Adipose tissue (tissue), 3 donors: ENCODE results near the gene RPS8. TPM values are rescaled to one million over a fixed set of nuclear protein-coding genes. Genes with fewer than 3 reads are reported as not detected.
"Not testable (repeated sequence)": the region's sequence is repeated elsewhere in the genome, so short reads cannot be mapped to it uniquely, and the experiment has no call there.

ENCODE experiments used
- H3K27ac ChIP-seq: one replicate; pipeline ENCODE4 v1.5.1; 2013; ENCODE audit warnings: low read depth, low read length
- WGBS, 3 donors: extraction: QIAGEN DNeasy Blood & Tissue Kit; methylation state at CpG; one replicate each; pipeline ENCODE4 v1.1.7; 2013; 5-methylcytosine and 5-hydroxymethylcytosine counted together
- polyA plus RNA-seq, 3 donors: library from polyadenylated mRNA; stranded (reverse); fragments of 200-250 nt; gene quantifications; one replicate each; pipeline ENCODE4 v1.2.3, GENCODE V29; 2013
- donor health status: healthy with polysubstance abuse.
- donor health status: Bipolar disorder and iron deficiency.
- donor health status: healthy.

RPS8 gene
- polyA plus RNA-seq, 3 donors = 1,595 to 3,591 (median 2,179) TPM

DNA sequence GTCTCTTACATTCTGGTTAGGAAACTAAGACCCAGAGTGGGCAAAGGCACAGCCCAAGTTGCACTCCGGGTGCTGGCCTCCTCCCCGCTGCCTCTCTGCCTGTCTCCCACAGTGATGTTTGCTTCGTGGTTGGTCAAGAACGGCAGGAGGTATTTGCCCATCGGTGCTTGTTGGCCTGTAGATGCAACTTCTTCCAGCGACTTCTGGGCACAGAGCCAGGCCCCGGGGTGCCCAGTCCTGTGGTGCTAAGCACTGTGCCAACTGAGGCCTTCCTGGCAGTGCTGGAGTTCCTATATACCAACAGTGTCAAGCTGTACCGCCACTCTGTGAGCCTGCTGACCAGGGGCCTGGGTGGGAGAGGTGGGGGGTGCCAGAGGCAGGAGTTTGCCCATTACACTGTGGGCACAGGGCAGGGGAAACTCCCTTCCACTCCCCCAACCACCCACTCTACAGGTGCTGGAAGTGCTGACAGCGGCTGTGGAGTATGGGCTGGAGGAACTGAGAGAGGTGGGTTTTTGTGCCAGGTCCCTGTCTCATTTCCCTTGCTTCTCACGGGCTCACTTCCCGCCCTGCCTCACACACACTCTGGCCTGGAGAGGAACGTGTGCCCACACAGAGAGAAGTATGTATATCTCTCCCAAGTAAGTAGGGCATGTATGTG is 34.9 kb downstream of the RPS8 start:
- peak overlapping the region; percentile 97 for H3K27ac ChIP-seq
- 26 to 39% (median 33%) methylated on average over 12 of the region's 12 CpGs for WGBS, 3 donors

GRCh38 chr1:44810762-44811105 is 35.4 kb downstream of the RPS8 start:
- 85 to 91% (median 89%) methylated on average over 4 of the region's 4 CpGs for WGBS, 3 donors
- H3K27ac ChIP-seq = not testable (repeated sequence)

GRCh38 chr1:44811234-44811633 is 35.9 kb downstream of the RPS8 start:
- H3K27ac ChIP-seq = no peak overlapping the region
- WGBS, 3 donors = 77 to 87% (median 79%) methylated on average over 8 of the region's 8 CpGs

DNA sequence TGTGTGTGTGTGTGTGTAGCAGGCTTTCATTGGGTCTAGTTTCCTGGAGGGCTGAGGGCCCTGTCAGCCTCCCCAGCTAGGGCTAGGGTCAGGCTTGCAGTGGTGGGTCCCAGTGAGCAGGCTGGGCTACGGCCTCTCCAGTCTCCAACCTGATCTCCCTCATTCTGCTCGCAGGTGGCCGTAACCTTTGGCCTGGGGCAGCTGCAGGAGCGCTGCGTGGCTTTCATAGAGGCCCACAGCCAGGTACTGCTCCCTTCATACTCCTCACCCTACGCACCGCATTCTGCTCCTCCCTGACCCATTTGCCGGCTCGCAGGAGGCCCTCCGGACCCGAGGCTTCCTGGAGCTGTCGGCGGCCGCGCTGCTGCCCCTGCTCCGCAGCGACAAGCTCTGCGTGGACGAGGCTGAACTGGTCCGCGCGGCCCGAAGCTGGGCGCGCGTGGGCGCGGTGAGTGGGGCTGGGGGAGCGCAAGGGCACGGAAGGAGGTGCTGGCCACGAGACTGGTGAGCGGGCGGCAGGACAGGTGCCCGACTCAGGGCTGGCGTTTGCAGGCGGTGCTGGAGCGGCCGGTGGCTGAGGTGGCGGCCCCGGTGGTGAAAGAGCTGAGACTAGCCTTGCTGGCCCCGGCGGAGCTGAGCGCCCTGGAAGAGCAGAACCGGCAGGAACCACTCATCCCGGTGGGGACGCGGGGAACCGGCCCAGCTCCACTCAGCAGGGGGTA is 37.6 kb downstream of the RPS8 start:
- 47 to 80% (median 73%) methylated on average over 44 to 48 of the region's 48 CpGs for WGBS, 3 donors
- H3K27ac ChIP-seq = no peak overlapping the region

DNA sequence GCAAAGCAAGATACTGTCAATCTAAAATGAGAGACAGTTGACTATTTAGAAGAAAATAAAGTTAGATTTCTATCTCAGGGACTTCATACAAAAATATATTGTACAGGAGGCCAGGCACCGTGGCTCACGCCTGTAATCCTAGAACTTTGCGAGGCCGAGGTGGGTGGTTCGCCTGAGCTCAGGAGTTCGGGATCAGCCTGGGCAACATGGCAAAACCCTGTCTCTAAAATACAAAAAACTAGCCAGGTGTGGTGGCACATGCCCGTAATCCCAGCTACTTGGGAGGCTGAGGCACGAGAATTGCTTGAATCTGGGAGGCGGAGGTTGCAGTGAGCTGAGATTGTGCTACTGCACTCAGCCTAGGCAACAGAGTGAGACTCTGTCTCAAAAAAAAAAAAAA is 40.6 kb downstream of the RPS8 start:
- not testable (repeated sequence) for H3K27ac ChIP-seq
- 90 to 96% (median 94%) methylated on average over 9 of the region's 9 CpGs for WGBS, 3 donors

- H3K27ac ChIP-seq = no peak overlapping the region
- 76 to 94% (median 93%) methylated on average over 2 of the region's 2 CpGs for WGBS, 3 donors
Measured at GRCh38 chr1:44817307-44817706, 42.0 kb downstream of the RPS8 start.

DNA sequence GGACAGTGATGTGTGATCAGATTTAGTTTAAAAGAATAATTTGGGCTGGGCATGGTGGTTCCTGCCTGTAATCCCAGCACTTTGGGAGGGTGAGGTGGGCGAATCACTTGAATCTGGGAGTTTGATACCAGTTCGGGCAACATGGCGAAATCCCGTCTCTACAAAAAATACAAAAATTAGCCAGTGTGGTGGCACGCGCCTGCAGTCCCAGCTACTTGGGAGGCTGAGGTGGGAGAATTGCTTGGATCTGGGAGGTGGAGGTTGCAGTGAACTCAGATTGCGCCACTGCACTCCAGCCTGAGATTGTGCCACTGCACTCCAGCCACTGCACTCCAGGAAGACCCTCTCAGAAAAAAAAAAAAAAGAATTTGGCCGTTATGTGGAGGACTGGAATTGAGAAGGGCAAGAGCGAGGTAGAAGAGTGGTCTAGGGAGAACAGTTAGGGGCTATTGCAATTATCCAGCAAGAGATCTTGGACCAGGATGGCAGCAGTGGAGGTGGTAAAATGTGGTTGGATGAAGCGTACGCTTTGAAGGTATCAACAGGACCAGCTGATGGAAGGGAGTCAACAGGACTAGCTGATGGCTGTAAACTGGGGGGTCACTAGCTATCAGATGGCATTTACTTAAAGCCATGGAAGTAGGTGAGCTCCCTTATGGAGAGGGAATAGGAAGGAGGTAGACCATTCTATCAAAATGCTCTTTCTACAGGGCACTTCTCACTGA is 42.6 kb downstream of the RPS8 start:
- WGBS, 3 donors = 92 to 96% (median 94%) methylated on average over 11 of the region's 11 CpGs

DNA sequence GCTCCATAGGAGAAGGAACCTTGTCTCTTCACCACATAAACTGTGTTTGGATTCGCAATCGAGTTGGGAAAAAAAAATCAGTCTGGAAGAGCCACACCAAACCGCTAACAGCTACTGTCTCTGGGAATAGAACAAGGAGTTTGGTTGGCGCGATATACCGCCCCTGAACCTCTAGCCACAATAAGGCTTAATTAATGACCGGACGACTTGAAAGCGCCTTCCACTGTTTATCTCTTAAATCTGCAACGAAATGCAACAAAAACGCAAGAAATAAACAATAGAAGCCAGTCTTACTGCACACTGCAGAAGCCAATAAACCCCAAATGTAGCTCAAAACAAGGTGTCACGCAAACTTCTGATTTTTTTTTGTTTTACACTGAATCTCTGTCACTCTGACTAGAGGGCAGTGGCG is 43.9 kb downstream of the RPS8 start:
- WGBS, 3 donors = 1 to 3% (median 1%) methylated on average over 13 of the region's 13 CpGs
- peak overlapping the region; percentile 6 for H3K27ac ChIP-seq

More for the DNA sequence above, 42.6 kb downstream of the RPS8 start:
- no peak overlapping the region for H3K27ac ChIP-seq

DNA sequence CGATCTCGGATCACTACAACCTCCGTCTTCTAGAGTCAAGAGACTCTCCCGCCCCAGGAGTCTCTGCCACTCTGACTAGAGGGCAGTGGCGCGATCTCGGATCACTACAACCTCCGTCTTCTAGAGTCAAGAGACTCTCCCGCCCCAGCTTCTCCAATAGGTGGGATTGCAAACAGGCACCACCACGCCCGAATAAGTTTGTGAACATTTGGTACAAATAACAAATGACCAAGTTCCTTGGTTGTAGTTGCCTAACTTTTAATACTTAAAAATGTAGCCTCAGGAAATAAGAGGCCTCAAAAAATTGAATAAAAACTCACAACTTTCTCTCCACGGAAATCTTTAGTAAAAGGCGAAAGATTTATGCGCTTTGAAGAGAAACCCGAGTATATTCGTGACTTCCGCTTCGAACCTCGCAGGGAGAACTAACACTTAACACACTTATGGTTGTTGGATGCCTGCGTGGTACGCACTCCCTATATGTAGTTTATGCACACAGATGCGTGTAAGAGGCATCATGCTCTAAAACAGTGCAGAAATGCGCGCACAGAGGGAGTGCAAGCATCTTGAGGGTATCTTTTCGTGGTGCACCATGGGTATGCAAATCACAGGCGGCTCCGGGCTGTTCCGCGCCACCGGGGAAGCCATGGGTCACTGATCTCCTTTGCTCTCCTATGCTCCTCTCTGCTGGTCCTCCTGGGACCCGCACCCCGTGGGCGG is 44.4 kb downstream of the RPS8 start:
- H3K27ac ChIP-seq = peak overlapping the region; percentile 83
- WGBS, 3 donors = 1 to 2% (median 1%) methylated on average over 33 of the region's 33 CpGs

DNA sequence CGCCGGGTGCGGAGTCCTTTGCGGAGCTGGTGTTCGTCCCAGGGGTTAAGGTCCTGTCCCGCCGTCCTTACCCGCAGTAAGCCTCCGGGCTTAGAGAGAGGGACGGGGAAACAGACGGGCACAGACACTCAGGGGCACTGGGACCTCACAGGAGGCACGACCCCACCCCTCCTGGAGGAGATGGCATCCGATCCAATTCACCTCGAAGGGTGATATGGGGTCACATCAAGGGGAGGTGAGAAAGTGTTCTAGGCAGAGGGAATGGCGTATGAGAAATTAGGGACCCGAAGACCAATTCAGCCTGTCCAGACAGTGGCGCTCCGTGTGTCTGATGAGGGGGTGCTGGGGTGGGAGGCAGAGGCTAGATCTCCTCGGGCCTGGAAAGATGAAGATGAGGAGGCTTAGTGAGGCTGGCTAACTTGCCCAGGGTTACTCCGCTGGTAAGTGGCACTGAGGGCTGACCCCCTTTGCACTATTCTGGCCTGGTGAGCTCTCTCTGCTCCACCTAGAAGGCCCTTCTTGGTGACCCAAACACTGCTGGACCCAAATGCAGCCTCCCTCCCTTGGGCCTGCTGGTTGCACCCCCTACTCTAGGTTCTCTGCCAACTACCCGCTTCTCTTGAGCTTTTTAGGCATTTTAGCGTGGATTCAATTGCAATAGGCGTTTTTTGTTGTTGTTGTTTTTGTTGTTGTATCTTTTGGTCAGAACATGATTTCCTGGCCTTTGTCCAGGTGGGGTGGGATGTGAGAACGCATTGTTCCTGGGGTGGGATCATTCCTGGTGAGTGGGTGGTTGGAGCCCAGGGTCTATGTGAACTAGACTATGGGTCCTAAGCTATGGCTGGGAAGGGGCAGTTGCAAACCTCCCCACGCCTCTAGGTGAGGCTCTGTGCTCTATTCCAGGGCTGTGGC is 45.2 kb downstream of the RPS8 start:
- no peak overlapping the region for H3K27ac ChIP-seq
- WGBS, 3 donors = 23 to 26% (median 24%) methylated on average over 25 of the region's 25 CpGs

- WGBS, 3 donors = 77 to 93% (median 93%) methylated on average over 9 of the region's 9 CpGs
- H3K27ac ChIP-seq = no peak overlapping the region
Measured at GRCh38 chr1:44821240-44821715, 45.9 kb downstream of the RPS8 start.

- no peak overlapping the region for H3K27ac ChIP-seq
- 85 to 95% (median 87%) methylated on average over 6 of the region's 6 CpGs for WGBS, 3 donors
Measured at GRCh38 chr1:44822131-44822701, 46.9 kb downstream of the RPS8 start.

DNA sequence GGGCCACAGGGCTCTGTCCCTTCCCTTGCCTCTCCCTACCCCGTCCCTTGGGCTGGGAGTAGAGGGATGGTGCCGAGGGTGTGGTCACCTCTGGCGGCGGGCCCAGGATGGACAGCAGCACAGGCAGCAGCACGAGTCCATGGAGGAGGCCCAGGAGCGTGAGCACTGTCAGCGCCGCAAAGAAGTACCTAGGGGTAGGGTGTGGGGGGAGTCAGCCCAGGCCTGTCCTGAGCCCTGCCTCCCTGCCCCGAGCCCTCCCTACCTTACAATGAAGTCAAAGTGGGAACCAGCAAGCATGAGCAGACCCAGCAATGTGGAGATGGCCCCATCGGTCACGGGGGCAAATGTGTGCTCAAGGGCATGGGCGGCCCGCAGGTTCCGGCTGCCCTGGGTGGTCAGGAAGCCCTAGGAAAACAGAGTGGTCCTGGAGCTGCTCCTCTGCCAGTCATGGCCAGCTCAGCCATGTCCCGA is 47.7 kb downstream of the RPS8 start:
- no peak overlapping the region for H3K27ac ChIP-seq
- WGBS, 3 donors = 84 to 88% (median 87%) methylated on average over 14 to 15 of the region's 15 CpGs

DNA sequence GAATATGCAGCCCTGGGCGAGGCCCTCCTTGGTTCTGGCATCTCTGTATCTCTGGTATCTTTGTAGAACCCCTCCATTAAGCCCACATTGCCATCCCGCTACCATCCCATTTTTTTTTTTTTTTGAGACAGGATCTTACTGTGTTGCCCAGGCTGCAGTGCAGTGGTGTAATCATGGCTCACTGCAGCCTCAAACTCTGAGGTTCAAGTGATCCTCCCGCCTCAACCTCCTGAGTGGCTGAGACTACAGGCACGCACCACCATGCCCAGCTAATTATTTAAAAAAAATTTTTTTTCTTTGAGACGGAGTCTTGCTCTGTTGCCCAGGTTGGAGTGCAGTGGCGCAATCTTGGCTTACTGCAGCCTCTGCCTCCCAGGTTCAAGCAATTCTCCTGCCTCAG is 49.1 kb downstream of the RPS8 start:
- not testable (repeated sequence) for H3K27ac ChIP-seq
- 92 to 95% (median 94%) methylated on average over 6 of the region's 6 CpGs for WGBS, 3 donors

GRCh38 chr1:44826375-44827196 is 51.2 kb downstream of the RPS8 start:
- 21 to 66% (median 30%) methylated on average over 23 to 24 of the region's 24 CpGs for WGBS, 3 donors
- no peak overlapping the region for H3K27ac ChIP-seq

GRCh38 chr1:44827197-44828002 is 52.1 kb downstream of the RPS8 start:
- H3K27ac ChIP-seq = no peak overlapping the region
- 85 to 92% (median 90%) methylated on average over 27 to 28 of the region's 28 CpGs for WGBS, 3 donors
